Right lobe of liver (tissue), 6 donors: ENCODE measurements around the gene NFYC. TPM values are rescaled to one million over a fixed set of nuclear protein-coding genes. Genes with fewer than 3 reads are reported as not detected.

Experiments used
- ATAC-seq, 4 donors: fragments of 200-7000 bp; cut with Tn5 transposase; one replicate each; pipeline ENCODE4 v1.9.1; 2020; ENCODE audit warnings: mild to moderate bottlenecking in 4 of 4, moderate library complexity in 4 of 4
- DNase-seq, 3 donors: peaks; one replicate each; pipeline ENCODE4 v3.0.0-alpha.2; 2020
- H3K27ac ChIP-seq, 3 donors: fragments of 200-600 bp; one replicate each; pipeline ENCODE4 v1.8.0; 2022
- H3K27me3 ChIP-seq, 2 donors: fragments of 200-600 bp; one replicate each; pipeline ENCODE4 v1.8.0; 2022
- H3K36me3 ChIP-seq, 4 donors: fragments of 200-600 bp; sonication (generic) in 1 of 4; one replicate each; pipeline versions ENCODE4 v1.5.1 to v1.8.0; 2017 to 2022; ENCODE audit warnings: control low read depth in 1 of 4
- H3K4me1 ChIP-seq, 4 donors: fragments of 200-600 bp; sonication (generic) in 1 of 4; one replicate each; pipeline versions ENCODE4 v1.5.1 to v1.8.0; 2017 to 2022; ENCODE audit warnings: control low read depth in 1 of 4
- H3K4me3 ChIP-seq, 3 donors: fragments of 200-600 bp; one replicate each; pipeline ENCODE4 v1.8.0; 2022
- H3K9me3 ChIP-seq, 4 donors: fragments of 200-600 bp; sonication (generic) in 1 of 4; one replicate each; pipeline versions ENCODE4 v1.5.1 to v1.8.0; 2017 to 2022; ENCODE audit warnings: control low read depth in 1 of 4
- CTCF ChIP-seq, 4 donors: fragments of 200-600 bp in 3 of 4; fragments of 450-650 bp in 1 of 4; IDR thresholded peaks; one replicate each; pipeline versions ENCODE4 v1.5.1 to v1.8.0; 2016 to 2022; ENCODE audit warnings: antibody characterized with exemption in 4 of 4, mild to moderate bottlenecking in 2 of 4
- POLR2A ChIP-seq: fragments of 450-650 bp; IDR thresholded peaks from one replicate; pipeline ENCODE4 v1.6.1; 2017; ENCODE audit warnings: antibody characterized with exemption, mild to moderate bottlenecking
- WGBS: methylation state at CpG from one replicate; pipeline ENCODE4 v1.1.6; 2018; ENCODE audit warnings: low coverage, low lambda C conversion rate; ENCODE audit not compliant: insufficient coverage; ENCODE audit errors: missing lambda C conversion rate; 5-methylcytosine and 5-hydroxymethylcytosine counted together
- intact Hi-C, 2 donors: fragments of 100-400 bp; cut with DNase I; formaldehyde crosslinking; loops; one replicate each; pipeline versions ENCODE4 v1.11.2 to v1.14.1; 2022
- total RNA-seq, 6 experiments: library from RNA; depleted of rRNA in 2 of 6; stranded (reverse); fragments of >200 nt in 2 of 6; fragmentation: NEBNext Ultra II Directional in 3 of 6; extraction: Animal tissue kit (Norgen Biotek cat#: 25700) in 3 of 6; gene quantifications; one replicate each; pipeline versions ENCODE4 v1.1.0 to v1.2.4, GENCODE V29; 2016 to 2023
- donor health status: DM: no; HTN: yes; CAD: no.
- donor health status: DM: no; HTN: no; CAD: no.
- donor health status: DM: no; HTN: no; CAD: no.
- donor health status: DM: no; HTN: yes; CAD: no.
- donor health status: DM: no; HTN: yes; CAD: no.

NFYC gene
- total RNA-seq, 6 experiments from 2014 or later: 21.9 to 36.1 (median 28.1) TPM

DNA sequence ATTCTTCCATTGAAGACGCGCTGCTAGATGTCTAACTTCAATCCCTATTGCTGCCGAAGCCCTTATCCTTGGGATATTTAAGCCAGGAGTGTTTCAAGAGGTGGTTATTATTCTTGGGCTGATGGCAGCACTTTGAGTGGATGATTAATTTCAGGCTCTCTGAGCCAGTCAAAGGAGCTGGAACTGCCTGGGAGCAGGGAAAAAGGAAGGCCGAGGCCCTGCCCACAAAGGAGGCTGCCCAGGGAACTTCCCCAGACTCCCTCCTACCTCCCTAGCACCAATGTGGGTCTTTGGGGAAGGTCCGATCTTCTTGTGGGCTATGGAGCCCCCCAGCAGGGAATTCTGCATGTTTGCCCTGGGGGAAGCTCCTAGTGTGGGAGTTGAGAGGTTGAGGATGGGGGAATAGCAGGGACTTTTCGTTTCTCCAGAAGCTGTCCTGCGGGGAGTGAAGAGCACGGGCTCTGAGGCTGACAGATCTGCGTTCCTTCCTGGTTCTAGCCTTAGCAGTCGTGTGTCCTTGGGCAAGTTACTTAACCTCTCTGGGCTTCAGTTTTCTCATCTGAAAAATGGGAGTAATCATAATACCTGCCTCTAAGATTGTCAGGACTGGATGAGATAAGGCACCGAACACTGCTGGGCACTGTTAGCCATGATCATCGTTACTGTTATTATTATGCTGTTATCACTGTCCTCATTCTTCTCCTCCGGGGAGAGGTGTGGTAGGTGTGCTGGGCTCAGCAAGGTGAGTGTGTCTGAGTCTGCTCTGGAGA lies 98.3 kb downstream of the NFYC start:
- Histone ChIP-seq H3K27me3 (no peaks in the 10 kb centered on the region), H3K4me3 (no peak overlapping the region), H3K4me1 (peaks cover 0 to 3% (median 0%) of the 10 kb centered on the region in 4 donors), H3K9me3 (no peaks in the 10 kb centered on the region), H3K27ac (no peak overlapping the region), H3K36me3 (no peaks in the 10 kb centered on the region)
- ATAC-seq: no peak
- TF ChIP-seq POLR2A (no peak), CTCF (IDR thresholded peaks at IDR 0.05) (no peak)
- intact Hi-C loops: no loop called here
- DNase-seq: no peak
- 95% methylated on average over 4 of the region's 13 CpGs for WGBS

- Histone ChIP-seq H3K27ac (no peak overlapping the region), H3K9me3 (no peaks in the 10 kb centered on the region), H3K27me3 (no peaks in the 10 kb centered on the region), H3K4me1 (peaks cover 0 to 3% (median 0%) of the 10 kb centered on the region in 4 donors), H3K36me3 (no peaks in the 10 kb centered on the region), H3K4me3 (no peak overlapping the region)
- intact Hi-C loops: no loop called here
- no peak for DNase-seq
- no CpG with 5 or more reads among the region's 7 CpGs for WGBS
- TF ChIP-seq CTCF (IDR thresholded peaks at IDR 0.05) (no peak), POLR2A (no peak)
- no peak for ATAC-seq
Observed at GRCh38 chr1:40792036-40792435, 100.5 kb downstream of the NFYC start.

GRCh38 chr1:40793617-40794016 lies 102.1 kb downstream of the NFYC start:
- intact Hi-C loops: no loop called here
- 83% methylated on average over 3 of the region's 3 CpGs for WGBS
- ATAC-seq (no peak), DNase-seq (no peak)
- no peak overlapping the region for H3K27ac ChIP-seq
- peaks cover 0 to 3% (median 0%) of the 10 kb centered on the region in 4 donors for H3K4me1 ChIP-seq
- no peak for TF ChIP-seq POLR2A
- no peak for TF ChIP-seq CTCF (IDR thresholded peaks at IDR 0.05)
- no peaks in the 10 kb centered on the region for H3K36me3 ChIP-seq
- H3K9me3 ChIP-seq: no peaks in the 10 kb centered on the region
- no peaks in the 10 kb centered on the region for H3K27me3 ChIP-seq
- H3K4me3 ChIP-seq: no peak overlapping the region

GRCh38 chr1:40794048-40794447 lies 102.5 kb downstream of the NFYC start:
- 80% methylated on average over 2 of the region's 4 CpGs for WGBS
- H3K4me3 ChIP-seq: no peak overlapping the region
- no peaks in the 10 kb centered on the region for H3K36me3 ChIP-seq
- intact Hi-C loops: no loop called here
- DNase-seq: no peak
- ATAC-seq: no peak
- H3K27me3 ChIP-seq: no peaks in the 10 kb centered on the region
- no peak overlapping the region for H3K27ac ChIP-seq
- H3K9me3 ChIP-seq: no peaks in the 10 kb centered on the region
- peaks cover 0 to 1% (median 0%) of the 10 kb centered on the region in 4 donors for H3K4me1 ChIP-seq
- TF ChIP-seq CTCF (IDR thresholded peaks at IDR 0.05): no peak
- TF ChIP-seq POLR2A: no peak
